Measurements from ENCODE around the gene ARMC2.
"Not testable (repeated sequence)": the region's sequence is repeated elsewhere in the genome, so short reads cannot be mapped to it uniquely, and the experiment has no call there.

The ARMC2 gene

GRCh38 chr6:108888052-108888451, 39.8 kb downstream of the ARMC2 start:
- no peaks in the 10 kb centered on the region for H3K79me2 ChIP-seq (ENCODE audit: control insufficient read depth, low read length)
- no peaks in the 10 kb centered on the region for H3K9me3 ChIP-seq (ENCODE audit: control insufficient read depth, insufficient read depth, low read length)
- no peak overlapping the region for H3K4me2 ChIP-seq (ENCODE audit: low read length)
- no peaks in the 10 kb centered on the region for H3K9me2 ChIP-seq (replicated peaks; ENCODE audit: control insufficient read depth, low read length)
- H3K36me3 ChIP-seq (ENCODE audit: control insufficient read depth, low read length) = no peaks in the 10 kb centered on the region
- no peaks in the 10 kb centered on the region for H3K4me1 ChIP-seq (ENCODE audit: control insufficient read depth, low read length)
- TF ChIP-seq CTCF (IDR thresholded peaks at IDR 0.05; ENCODE audit: low read depth, low read length, poor library complexity, severe bottlenecking) (no peak), EZH2phosphoT487 (IDR thresholded peaks at IDR 0.05; ENCODE audit: borderline replicate concordance, low read length) (no peak)
- no peaks in the 10 kb centered on the region for H3F3A ChIP-seq (ENCODE audit: control insufficient read depth, insufficient read depth)
- no peak overlapping the region for H3K4me3 ChIP-seq (ENCODE audit: low read length)
- H3K27ac ChIP-seq (ENCODE audit: low read depth, low read length) = no peak overlapping the region
- peaks cover 1% of the 10 kb centered on the region; the same call in 1 of the 2 replicates for H3K27me3 ChIP-seq (ENCODE audit: control insufficient read depth, low read length)
- H4K20me1 ChIP-seq (ENCODE audit: control insufficient read depth, insufficient read depth, low read depth, low read length) = no peaks in the 10 kb centered on the region

GRCh38 chr6:108888745-108889144, 40.5 kb downstream of the ARMC2 start:
- Histone ChIP-seq H3K4me1 (ENCODE audit: control insufficient read depth, low read length) (no peaks in the 10 kb centered on the region), H3K4me2 (ENCODE audit: low read length) (no peak overlapping the region), H3K9me2 (replicated peaks; ENCODE audit: control insufficient read depth, low read length) (no peaks in the 10 kb centered on the region), H4K20me1 (ENCODE audit: control insufficient read depth, insufficient read depth, low read depth, low read length) (no peaks in the 10 kb centered on the region), H3K9me3 (ENCODE audit: control insufficient read depth, insufficient read depth, low read length) (no peaks in the 10 kb centered on the region), H3K27me3 (ENCODE audit: control insufficient read depth, low read length) (no peaks in the 10 kb centered on the region), H3K27ac (ENCODE audit: low read depth, low read length) (no peak overlapping the region), H3F3A (ENCODE audit: control insufficient read depth, insufficient read depth) (no peaks in the 10 kb centered on the region), H3K79me2 (ENCODE audit: control insufficient read depth, low read length) (no peaks in the 10 kb centered on the region), H3K36me3 (ENCODE audit: control insufficient read depth, low read length) (no peaks in the 10 kb centered on the region), H3K4me3 (ENCODE audit: low read length) (no peak overlapping the region)
- no peak for TF ChIP-seq EZH2phosphoT487 (IDR thresholded peaks at IDR 0.05; ENCODE audit: borderline replicate concordance, low read length)
- no peak for TF ChIP-seq CTCF (IDR thresholded peaks at IDR 0.05; ENCODE audit: low read depth, low read length, poor library complexity, severe bottlenecking)

- not testable (repeated sequence) for H3K9me2 ChIP-seq (replicated peaks; ENCODE audit: control insufficient read depth, low read length); H3K27me3 ChIP-seq (ENCODE audit: control insufficient read depth, low read length); H3K9me3 ChIP-seq (ENCODE audit: control insufficient read depth, insufficient read depth, low read length); H4K20me1 ChIP-seq (ENCODE audit: control insufficient read depth, insufficient read depth, low read depth, low read length); H3K4me3 ChIP-seq (ENCODE audit: low read length); H3K4me2 ChIP-seq (ENCODE audit: low read length); H3K4me1 ChIP-seq (ENCODE audit: control insufficient read depth, low read length); H3K36me3 ChIP-seq (ENCODE audit: control insufficient read depth, low read length); H3K79me2 ChIP-seq (ENCODE audit: control insufficient read depth, low read length); H3F3A ChIP-seq (ENCODE audit: control insufficient read depth, insufficient read depth); H3K27ac ChIP-seq (ENCODE audit: low read depth, low read length)
Observed at GRCh38 chr6:108890898-108891297, 42.7 kb downstream of the ARMC2 start.

- no peak overlapping the region for H3K27ac ChIP-seq (ENCODE audit: low read depth, low read length)
- H3K36me3 ChIP-seq (ENCODE audit: control insufficient read depth, low read length) = no peaks in the 10 kb centered on the region
- H3K4me1 ChIP-seq (ENCODE audit: control insufficient read depth, low read length) = peaks cover 4% of the 10 kb centered on the region
- TF ChIP-seq EZH2phosphoT487 (IDR thresholded peaks at IDR 0.05; ENCODE audit: borderline replicate concordance, low read length) = no peak
- no peak for TF ChIP-seq CTCF (IDR thresholded peaks at IDR 0.05; ENCODE audit: low read depth, low read length, poor library complexity, severe bottlenecking)
- no peak overlapping the region for H3K4me3 ChIP-seq (ENCODE audit: low read length)
- H4K20me1 ChIP-seq (ENCODE audit: control insufficient read depth, insufficient read depth, low read depth, low read length) = no peaks in the 10 kb centered on the region
- no peak overlapping the region for H3K4me2 ChIP-seq (ENCODE audit: low read length)
- peaks cover 7% of the 10 kb centered on the region for H3K27me3 ChIP-seq (ENCODE audit: control insufficient read depth, low read length)
- H3K9me2 ChIP-seq (replicated peaks; ENCODE audit: control insufficient read depth, low read length) = no peaks in the 10 kb centered on the region
- H3K9me3 ChIP-seq (ENCODE audit: control insufficient read depth, insufficient read depth, low read length) = no peaks in the 10 kb centered on the region
- no peaks in the 10 kb centered on the region for H3K79me2 ChIP-seq (ENCODE audit: control insufficient read depth, low read length)
- no peaks in the 10 kb centered on the region for H3F3A ChIP-seq (ENCODE audit: control insufficient read depth, insufficient read depth)
Observed at GRCh38 chr6:108895571-108895970, 47.3 kb downstream of the ARMC2 start.

All from DOHH2 (cell line).